Fibroblast of skin of back (primary cell): Measurements from ENCODE around the gene EVI5.

ENCODE experiments used
- DNase-seq: peaks from one replicate; pipeline ENCODE4 v3.0.0-alpha.2; 2013

EVI5 gene

DNA sequence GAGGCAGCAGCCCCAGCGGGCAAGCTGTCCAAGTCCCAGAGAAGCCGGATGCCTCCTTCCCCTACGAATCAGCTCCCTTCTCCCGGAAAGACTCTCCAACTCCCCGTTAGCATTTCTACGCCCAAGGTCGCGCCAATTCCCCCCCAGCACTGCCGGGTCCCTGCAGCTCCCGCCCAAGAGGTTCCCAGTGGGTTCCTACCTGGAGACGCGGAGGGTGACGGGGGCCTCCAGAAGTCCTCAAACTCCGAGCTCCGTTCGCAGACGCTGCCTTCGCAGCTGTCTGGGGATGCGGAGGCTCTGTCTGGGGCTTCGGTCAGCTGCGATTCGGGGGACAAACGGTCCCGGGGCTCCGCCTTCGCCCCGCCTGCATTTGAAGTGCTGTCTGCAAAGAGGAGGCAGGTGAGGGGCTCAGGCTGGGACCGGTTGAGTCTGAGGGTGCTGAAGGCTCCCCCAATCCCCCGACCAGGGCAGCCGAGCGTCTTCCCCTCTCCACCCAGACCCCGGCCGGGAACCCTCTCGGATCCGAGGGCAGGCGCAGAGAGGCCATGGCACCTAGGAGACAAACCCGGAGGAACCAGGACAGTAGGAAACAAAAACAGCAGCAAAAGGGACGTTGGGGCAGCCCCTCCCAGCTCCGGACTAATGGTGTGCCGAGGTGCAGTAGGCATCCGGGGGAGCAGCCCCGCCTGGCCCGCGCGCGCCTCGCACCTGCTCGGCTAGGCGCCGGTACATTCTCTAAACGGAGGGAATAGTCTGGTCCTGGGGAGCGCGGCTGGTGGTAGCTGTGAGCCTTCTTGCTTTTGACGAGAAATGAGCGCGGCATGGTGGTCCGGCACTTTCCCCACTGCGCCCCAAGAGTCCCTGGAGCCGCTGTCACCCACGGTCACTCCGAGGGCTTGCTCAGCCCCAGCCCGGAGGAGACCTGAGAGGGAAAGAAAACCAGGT, 302.0 kb downstream of the EVI5 start:
- peak; percentile 36 for DNase-seq

DNA sequence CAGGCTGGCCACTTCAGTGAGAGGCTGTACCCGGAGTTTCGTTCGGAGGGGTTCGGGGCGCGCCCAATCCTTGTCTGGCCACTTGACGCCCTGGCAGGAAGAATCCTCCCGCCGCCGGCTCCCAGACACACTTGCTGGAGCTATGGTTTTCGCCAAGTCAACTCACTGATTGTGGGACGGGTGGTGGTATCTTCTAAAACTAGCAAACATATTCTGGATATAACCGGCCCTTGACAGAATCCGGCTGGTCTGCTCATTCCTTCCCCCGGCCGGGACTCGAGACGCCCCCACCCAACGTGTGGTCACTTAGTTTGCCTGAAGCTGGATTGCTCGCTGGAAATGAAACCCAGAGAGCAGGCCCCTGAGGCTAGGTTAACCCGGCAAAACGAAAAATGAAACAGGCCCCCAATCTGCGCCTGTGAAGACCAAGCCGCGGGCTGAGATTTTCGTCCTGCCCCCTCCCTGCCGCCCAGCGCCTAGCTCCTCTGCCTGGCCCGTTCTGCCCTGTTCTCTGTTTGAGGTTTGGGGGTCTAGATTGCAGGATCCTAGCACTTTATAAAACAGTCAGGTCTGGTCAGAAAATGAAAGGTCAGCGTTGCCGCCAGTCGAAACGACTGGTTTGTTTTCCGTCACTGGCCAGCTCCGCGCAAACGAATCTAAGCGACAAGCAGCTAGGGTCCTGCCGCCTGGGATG, 302.8 kb downstream of the EVI5 start:
- no peak for DNase-seq

DNA sequence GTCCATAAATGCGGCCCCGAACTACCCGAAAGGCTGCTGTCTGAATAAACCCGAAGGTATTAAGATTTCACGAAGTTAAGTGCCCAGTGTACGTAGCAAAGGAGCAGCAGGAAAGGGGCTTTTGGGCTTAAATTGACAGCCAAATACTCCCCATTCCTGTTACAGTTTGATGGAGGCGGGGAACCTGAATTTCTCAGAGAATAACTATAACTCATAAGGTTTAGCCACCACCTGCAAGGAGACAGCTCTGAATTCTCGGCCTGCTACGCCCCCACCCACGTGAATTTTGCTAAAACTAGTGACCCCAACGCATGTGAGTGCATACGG, 303.3 kb downstream of the EVI5 start:
- DNase-seq, result no peak

DNA sequence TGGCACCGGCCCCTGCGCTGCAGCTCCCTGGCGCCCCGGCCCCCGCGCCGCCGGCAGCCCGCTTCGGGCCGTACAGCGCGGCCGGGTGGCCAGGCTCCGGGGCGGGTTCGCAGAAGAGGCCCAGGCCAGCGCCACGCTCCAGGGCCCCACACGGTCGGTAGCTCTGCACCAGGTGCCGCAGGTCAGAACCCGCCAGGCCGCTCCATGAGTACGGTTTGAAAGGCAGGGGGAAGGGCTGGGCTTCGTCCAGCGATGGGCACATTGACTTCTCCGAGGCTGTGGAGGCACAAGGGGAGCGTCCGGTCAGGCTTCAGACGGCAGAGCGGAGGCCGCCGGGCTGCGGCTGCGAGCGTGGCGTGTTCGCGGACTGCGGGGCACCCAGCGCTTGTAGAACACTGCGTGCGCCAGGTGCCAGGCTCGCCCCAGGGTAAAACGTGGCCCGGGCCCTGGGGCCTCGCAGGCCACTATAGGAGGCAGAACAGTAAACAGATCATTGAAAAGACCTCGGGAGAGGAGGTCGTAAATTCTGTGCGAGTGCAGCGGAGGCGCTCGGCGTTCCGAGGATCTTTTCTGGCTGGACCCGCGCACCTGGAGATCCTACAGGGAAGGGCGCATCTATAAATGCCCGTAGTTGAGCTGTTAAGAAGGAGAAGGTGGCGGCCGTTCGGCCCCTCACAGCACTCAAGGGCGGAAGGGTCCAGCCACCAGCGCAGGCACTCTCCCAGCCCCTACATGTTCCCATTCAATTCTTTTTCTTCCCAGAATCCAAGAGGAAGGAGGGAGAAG, 303.9 kb downstream of the EVI5 start:
- DNase-seq, result no peak

DNA sequence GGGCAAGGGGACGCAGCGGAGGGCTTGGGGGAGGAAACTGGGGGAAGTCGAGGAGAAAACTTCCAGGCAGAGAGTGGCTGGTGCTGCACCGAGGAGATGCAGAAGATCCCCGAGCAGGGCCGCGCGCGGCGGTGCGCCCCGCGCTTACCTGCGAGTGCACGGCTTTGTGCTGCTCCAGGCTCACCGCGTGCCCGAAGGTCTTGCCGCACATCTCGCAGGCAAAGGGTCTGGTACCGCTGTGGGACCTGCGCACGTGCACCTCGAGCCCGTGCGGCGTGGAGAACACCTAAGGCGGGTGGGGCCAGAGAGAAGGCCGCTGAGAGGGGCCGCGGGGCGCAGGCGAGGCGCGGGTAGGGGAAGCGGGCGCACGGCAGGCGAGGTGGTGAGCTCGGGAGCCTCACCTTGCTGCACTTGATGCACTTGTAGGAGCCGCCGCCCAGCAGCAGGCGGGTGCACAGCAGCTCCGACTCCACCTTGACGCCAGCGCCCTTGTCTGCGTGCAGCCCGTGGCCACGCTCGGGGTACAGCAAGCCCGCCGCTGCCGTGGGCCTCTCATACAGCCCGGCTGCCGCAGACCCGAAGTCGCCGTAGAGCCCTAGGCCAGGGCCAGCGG, 304.6 kb downstream of the EVI5 start:
- DNase-seq, result no peak

DNA sequence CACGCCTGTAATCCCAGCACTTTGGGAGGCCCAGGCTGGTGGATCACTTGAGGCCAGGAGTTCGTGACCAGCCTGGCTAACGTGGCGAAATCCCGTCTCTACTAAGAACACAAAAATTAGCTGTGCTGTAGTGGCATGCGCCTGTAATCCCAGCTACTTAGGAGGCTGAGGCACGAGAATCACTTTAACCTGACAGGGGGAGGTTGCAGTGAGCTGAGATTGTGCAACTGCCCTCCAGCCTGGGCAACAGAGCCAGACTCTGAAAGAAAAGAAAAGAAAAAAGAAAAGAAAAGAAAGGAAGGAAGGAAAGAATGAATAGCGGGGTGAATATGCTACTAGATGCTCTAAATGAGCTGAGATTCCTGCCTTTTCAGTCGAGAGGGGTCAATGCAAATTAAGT, 305.3 kb downstream of the EVI5 start:
- DNase-seq, result no peak

DNA sequence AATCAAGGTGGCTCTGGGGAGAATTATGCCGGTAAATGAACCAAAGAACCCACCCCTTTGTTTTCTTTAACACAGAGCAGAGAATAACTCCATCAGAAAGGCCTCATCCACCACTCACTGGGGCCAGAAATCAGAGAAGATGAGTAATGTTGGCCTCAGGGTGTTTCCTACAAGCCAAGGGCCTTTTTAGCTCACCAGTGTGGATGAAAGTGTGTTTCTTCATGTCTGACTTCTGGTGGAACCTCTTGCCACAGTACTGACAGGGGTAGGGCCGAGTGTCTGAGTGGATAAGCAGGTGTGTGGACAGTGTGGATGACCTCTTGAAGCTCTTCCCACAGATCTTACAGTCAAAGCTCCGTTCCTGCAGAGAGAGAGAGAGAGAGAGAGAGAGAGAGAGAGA, 306.5 kb downstream of the EVI5 start:
- no peak for DNase-seq

DNA sequence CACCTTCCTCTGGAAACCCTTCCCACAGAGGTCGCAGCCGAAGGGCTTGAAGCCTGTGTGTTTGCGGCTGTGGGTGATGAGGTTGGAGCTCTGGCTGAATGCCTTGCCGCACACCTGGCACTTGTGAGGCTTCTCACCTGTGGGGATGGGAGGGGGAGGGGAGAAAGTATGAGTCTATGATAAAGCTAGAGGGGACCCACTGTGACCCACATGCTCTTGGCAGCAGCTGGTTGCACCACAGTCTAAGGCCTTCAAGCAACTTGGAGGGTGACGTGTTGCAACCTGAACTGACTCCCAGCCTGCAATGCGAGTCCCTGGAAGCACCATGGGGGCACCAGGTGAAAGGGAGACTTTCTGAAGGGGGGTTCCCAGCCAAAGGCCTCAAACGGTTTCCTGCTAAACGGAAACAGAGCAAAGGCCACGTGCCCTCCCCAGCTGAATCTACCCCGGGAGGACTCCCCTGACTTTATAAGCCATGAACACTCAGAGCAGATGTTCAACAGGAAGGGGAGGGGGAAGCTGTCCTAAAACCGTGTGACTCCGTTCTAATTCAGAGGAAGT, 308.8 kb downstream of the EVI5 start:
- no peak for DNase-seq

DNA sequence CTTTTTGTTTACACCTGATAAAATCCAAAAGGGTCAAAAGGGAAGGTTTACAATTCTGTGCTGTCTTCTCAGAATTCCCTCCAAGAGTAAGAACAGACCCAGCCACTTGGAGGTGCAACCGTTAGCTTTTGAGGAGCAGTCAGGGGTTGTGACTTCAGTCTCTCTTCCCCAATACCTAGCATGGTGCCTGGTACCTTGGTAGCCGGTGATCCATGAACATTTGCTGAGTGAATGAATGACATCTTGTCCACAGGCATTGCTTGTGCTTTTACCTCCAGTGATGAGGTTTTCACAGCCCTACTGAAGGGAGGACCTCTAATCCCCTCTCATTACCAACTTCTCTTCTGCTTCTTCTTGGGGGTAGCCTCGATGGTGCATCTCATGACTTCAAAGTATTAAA, 309.9 kb downstream of the EVI5 start:
- DNase-seq, result no peak

DNA sequence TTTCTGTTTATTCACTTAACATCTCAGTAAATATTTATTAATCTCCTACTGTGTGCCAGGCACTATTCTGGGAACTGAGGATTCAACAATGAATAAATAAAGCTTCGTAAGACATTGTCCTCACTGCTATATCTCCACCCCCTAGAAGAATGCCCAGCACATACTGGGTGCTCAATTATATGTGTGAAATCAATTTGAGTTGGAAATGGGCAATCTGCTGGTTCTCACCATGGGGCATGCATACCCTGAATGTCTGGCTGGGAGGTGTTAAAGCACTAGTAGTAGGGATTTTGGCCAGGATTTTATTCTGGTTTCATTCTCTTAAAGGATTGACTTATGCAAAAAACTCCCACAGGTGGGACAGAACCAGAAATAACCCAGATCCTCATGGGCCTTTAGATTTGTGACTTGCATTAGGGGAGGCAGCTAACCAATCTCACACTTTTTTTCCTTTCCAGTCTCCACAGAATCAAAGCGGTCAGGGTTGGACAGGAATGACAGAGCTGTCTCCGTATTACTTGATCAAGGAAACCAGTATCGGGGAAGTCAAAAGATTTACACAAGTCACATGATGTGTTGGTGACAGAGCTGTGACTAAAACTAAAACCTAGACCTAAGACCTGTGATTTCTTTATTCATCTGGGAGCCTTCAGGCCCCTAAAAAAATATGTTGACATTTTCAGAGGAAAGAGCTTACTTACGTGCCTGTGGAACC, 311.0 kb downstream of the EVI5 start:
- DNase-seq, result no peak

DNA sequence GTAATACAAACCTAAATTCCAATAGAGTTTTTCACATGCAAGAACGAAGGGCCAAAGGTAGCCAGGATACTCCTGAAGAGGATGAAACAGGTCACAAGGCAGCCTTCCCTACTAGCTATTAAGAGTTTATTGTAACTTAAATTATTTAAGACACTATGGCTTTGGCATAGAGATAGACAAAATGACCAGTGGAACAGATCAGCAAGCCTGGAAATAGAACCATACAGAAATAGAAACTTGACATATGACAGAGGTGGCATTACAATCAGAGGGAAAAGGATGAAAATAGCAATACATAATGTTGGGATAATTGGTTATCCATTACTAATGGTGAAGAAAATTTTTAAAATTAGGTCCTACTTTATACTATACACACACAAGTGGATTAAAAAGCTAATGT, 314.7 kb downstream of the EVI5 start:
- DNase-seq, result no peak

DNA sequence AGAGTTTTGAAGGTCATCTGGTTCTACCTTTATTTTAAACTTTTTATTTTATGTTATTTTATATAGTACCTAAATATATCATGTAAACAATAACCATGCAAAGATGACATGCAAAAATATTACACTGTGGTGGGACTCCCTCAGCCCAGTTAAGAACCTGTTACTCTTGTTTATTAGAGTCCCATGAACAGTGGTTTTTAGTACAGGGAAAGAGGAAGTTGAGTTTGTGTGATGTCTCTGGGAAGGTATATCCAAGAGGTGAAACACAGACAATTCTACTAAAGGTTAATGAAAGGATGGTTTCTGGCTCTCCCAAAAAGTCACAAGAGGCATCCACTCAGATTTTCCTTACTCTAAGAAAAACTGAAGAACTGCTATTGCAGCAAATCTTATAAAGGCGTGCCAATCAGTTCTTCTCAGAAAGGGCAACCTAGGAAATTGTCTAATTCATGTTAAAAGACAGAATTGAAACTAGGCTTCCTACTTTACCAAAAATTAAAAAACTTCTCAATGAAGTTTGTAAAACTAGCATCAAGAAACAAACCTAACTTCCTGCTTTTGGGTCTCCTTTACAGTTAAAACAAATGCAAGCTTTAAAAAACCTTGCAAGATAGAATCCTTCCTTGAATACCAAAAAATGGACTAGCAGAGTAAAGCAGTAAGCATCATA, 318.1 kb downstream of the EVI5 start:
- DNase-seq, result no peak

DNA sequence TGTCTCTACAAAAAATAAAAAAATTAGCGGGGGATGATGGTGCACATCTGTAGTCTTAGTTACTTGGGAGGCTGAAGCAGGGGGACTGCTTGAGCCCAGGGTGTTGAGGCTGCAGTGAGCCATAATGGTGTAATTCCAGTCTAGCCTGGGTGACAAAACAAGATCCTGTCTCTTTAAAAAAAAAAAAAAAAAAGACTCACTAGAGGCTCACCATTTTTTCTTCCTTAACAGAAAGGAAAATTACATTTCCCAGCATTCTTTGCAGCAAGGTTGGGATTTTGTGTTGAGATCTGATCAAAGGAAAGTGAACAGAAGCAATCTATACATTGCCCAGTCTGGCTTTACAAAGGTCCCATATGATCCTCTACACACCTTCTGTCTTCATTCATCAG, 319.7 kb downstream of the EVI5 start:
- DNase-seq, result no peak

DNA sequence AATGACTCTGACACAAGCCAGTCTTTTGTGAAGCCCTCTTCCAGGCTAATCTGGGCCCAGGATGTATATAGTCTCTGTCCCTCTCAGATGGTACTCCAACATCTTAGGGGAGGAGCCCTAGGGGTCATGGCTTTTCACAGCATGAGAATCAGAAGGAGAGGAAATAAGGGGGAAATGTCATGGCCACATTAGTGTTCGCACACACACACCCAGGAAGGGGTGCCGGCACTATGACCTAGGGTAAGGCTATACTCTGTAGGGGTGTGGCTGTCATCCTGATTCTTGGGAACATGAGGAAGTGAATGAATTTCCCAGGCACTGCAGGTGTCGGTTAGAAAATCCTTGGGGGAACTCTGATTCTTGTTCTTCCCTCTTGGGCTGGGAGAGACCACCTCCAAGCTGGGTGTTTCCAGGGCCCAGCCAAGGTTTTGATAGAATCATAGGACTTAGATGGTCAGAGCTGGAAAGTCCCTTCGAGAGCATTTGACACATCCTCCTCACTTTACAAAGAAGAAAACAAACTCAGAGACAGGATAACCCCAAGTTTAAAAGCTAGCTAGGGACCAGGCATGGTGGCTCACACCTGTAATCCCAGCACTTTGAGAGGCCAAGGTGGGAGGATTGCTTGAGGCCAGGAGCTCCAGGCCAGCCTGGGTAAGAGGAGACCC, 320.2 kb downstream of the EVI5 start:
- DNase-seq, result no peak

DNA sequence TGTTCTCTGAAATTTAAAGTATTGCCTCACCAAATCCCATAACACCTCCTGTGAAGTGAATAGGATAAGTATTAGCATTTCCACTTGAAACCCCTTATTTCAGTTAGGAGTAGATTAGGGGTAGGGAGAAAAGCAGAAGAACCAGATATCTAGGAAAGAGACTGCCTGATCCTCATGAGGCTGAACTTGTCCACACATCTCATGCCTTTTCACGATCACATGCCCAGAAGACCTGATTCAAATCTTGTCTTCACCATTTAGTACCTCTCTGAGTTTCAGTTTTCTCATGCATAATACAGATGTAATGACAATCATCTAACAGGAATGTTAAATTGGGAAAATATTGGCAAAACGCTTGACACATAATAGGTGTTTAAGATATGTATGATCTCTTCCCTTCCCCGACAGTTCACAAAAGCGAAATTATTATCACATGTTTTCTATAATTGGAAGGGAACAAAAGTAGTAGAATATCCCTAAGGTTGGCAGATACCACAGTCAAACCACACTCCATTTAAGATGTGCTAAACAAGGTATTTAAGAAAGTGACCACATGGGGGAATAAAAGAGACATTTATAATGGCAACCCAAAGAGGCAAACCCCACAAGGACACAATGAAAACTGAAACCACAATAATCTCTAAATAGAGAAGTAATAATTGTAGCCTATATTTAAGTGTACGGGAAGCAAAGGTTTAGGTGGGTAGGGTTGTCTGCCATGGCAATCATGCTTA, 323.4 kb downstream of the EVI5 start:
- no peak for DNase-seq

DNA sequence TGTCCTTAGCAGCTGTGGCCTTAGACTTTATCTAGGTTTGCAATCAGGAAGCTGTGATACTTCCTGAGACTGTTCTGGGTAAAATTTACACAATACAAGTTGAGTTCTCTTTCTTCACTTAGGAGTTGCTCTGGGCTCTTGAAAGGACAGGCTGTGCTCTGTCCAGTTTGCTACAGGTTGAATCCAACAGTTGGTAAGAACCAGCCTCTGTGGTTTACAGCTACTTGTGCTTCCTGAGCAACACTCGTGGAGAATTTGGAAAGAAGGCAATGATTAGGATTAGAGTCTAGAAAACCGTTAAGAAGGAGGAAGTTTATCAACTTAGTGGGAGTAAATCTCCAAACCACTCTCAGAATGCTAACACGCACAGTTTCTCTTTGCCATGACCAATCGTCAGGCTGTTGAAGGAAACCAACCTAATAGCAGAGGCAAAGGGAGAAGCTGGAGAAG, 325.0 kb downstream of the EVI5 start:
- no peak for DNase-seq
